ENCODE results near the gene NECAB2.

The NECAB2 gene

GRCh38 chr16:83967838-83968305, at the start of gene NECAB2:
NECAB2 (plus strand) TSS chr16:83968244; CDS start chr16:83968649, 405 bp downstream.
- no peaks in the 10 kb centered on the region for H3K9me3 ChIP-seq (ENCODE audit: control insufficient read depth, insufficient read depth, low read length)
- H3K36me3 ChIP-seq (ENCODE audit: control insufficient read depth, insufficient read depth, low read length): no peaks in the 10 kb centered on the region
- H3K27ac ChIP-seq (ENCODE audit: low read depth, low read length): no peak within 1 kb of the TSS
- H3K9ac ChIP-seq (ENCODE audit: low read depth, low read length): no peak within 1 kb of the TSS
- peak within 1 kb of the TSS; percentile 62 for H3K4me3 ChIP-seq (ENCODE audit: low read depth, low read length)
- peaks cover 6% of the 10 kb centered on the region; the same call in 1 of the 2 replicates for H3K4me1 ChIP-seq (ENCODE audit: control insufficient read depth, insufficient read depth, low read length)
- peaks cover 11% of the 10 kb centered on the region for H3K27me3 ChIP-seq (ENCODE audit: control insufficient read depth, insufficient read depth, low read length)

- Histone ChIP-seq H3K4me3 (ENCODE audit: low read depth, low read length) (no peak overlapping the region), H3K4me1 (ENCODE audit: control insufficient read depth, insufficient read depth, low read length) (no peaks in the 10 kb centered on the region), H3K27me3 (ENCODE audit: control insufficient read depth, insufficient read depth, low read length) (no peaks in the 10 kb centered on the region), H3K27ac (ENCODE audit: low read depth, low read length) (no peak overlapping the region), H3K9ac (ENCODE audit: low read depth, low read length) (no peak overlapping the region), H3K9me3 (ENCODE audit: control insufficient read depth, insufficient read depth, low read length) (peaks cover 3% of the 10 kb centered on the region; the same call in 1 of the 2 replicates), H3K36me3 (ENCODE audit: control insufficient read depth, insufficient read depth, low read length) (peaks cover 34% of the 10 kb centered on the region)
Measured at GRCh38 chr16:83920894-83921491, 47.1 kb upstream of the NECAB2 start.

- Histone ChIP-seq H3K9ac (ENCODE audit: low read depth, low read length) (no peak overlapping the region), H3K9me3 (ENCODE audit: control insufficient read depth, insufficient read depth, low read length) (no peaks in the 10 kb centered on the region; the same call in 1 of the 2 replicates), H3K36me3 (ENCODE audit: control insufficient read depth, insufficient read depth, low read length) (peaks cover 15% of the 10 kb centered on the region), H3K4me1 (ENCODE audit: control insufficient read depth, insufficient read depth, low read length) (0 out of 2 replicates have a peak, but pooled peaks cover 4% of the 10 kb centered on the region), H3K4me3 (ENCODE audit: low read depth, low read length) (no peak overlapping the region), H3K27ac (ENCODE audit: low read depth, low read length) (no peak overlapping the region), H3K27me3 (ENCODE audit: control insufficient read depth, insufficient read depth, low read length) (no peaks in the 10 kb centered on the region)
Measured at GRCh38 chr16:83923581-83924365, 44.3 kb upstream of the NECAB2 start.

- Histone ChIP-seq H3K9ac (ENCODE audit: low read depth, low read length) (no peak overlapping the region), H3K36me3 (ENCODE audit: control insufficient read depth, insufficient read depth, low read length) (peaks cover 6% of the 10 kb centered on the region), H3K4me3 (ENCODE audit: low read depth, low read length) (no peak overlapping the region), H3K27me3 (ENCODE audit: control insufficient read depth, insufficient read depth, low read length) (no peaks in the 10 kb centered on the region), H3K27ac (ENCODE audit: low read depth, low read length) (no peak overlapping the region), H3K4me1 (ENCODE audit: control insufficient read depth, insufficient read depth, low read length) (0 out of 2 replicates have a peak, but pooled peaks cover 4% of the 10 kb centered on the region), H3K9me3 (ENCODE audit: control insufficient read depth, insufficient read depth, low read length) (no peaks in the 10 kb centered on the region)
Measured at GRCh38 chr16:83924686-83925085, 43.4 kb upstream of the NECAB2 start.

GRCh38 chr16:83925095-83925905, 42.7 kb upstream of the NECAB2 start:
- Histone ChIP-seq H3K9me3 (ENCODE audit: control insufficient read depth, insufficient read depth, low read length) (no peaks in the 10 kb centered on the region), H3K4me3 (ENCODE audit: low read depth, low read length) (no peak overlapping the region), H3K27ac (ENCODE audit: low read depth, low read length) (no peak overlapping the region), H3K9ac (ENCODE audit: low read depth, low read length) (no peak overlapping the region), H3K4me1 (ENCODE audit: control insufficient read depth, insufficient read depth, low read length) (0 out of 2 replicates have a peak, but pooled peaks cover 4% of the 10 kb centered on the region), H3K36me3 (ENCODE audit: control insufficient read depth, insufficient read depth, low read length) (no peaks in the 10 kb centered on the region), H3K27me3 (ENCODE audit: control insufficient read depth, insufficient read depth, low read length) (no peaks in the 10 kb centered on the region)

GRCh38 chr16:83925957-83926725, 41.9 kb upstream of the NECAB2 start:
- H3K4me3 ChIP-seq (ENCODE audit: low read depth, low read length): no peak overlapping the region
- no peaks in the 10 kb centered on the region for H3K9me3 ChIP-seq (ENCODE audit: control insufficient read depth, insufficient read depth, low read length)
- H3K27me3 ChIP-seq (ENCODE audit: control insufficient read depth, insufficient read depth, low read length): no peaks in the 10 kb centered on the region
- H3K36me3 ChIP-seq (ENCODE audit: control insufficient read depth, insufficient read depth, low read length): no peaks in the 10 kb centered on the region
- 0 out of 2 replicates have a peak, but pooled peaks cover 4% of the 10 kb centered on the region for H3K4me1 ChIP-seq (ENCODE audit: control insufficient read depth, insufficient read depth, low read length)
- H3K9ac ChIP-seq (ENCODE audit: low read depth, low read length): no peak overlapping the region
- no peak overlapping the region for H3K27ac ChIP-seq (ENCODE audit: low read depth, low read length)

GRCh38 chr16:83926726-83927397, 41.2 kb upstream of the NECAB2 start:
- Histone ChIP-seq H3K27me3 (ENCODE audit: control insufficient read depth, insufficient read depth, low read length) (no peaks in the 10 kb centered on the region), H3K9me3 (ENCODE audit: control insufficient read depth, insufficient read depth, low read length) (no peaks in the 10 kb centered on the region), H3K36me3 (ENCODE audit: control insufficient read depth, insufficient read depth, low read length) (no peaks in the 10 kb centered on the region), H3K4me3 (ENCODE audit: low read depth, low read length) (peak overlapping the region; percentile 61), H3K27ac (ENCODE audit: low read depth, low read length) (peak overlapping the region; percentile 88), H3K4me1 (ENCODE audit: control insufficient read depth, insufficient read depth, low read length) (0 out of 2 replicates have a peak, but pooled peaks cover 4% of the 10 kb centered on the region), H3K9ac (ENCODE audit: low read depth, low read length) (peak overlapping the region; percentile 67)

- Histone ChIP-seq H3K27me3 (ENCODE audit: control insufficient read depth, insufficient read depth, low read length) (no peaks in the 10 kb centered on the region), H3K36me3 (ENCODE audit: control insufficient read depth, insufficient read depth, low read length) (no peaks in the 10 kb centered on the region)
Measured at GRCh38 chr16:83928341-83929055, 39.5 kb upstream of the NECAB2 start.

GRCh38 chr16:83929811-83930555, 38.1 kb upstream of the NECAB2 start:
- Histone ChIP-seq H3K36me3 (ENCODE audit: control insufficient read depth, insufficient read depth, low read length) (no peaks in the 10 kb centered on the region), H3K27ac (ENCODE audit: low read depth, low read length) (no peak overlapping the region), H3K9me3 (ENCODE audit: control insufficient read depth, insufficient read depth, low read length) (no peaks in the 10 kb centered on the region), H3K9ac (ENCODE audit: low read depth, low read length) (no peak overlapping the region), H3K4me1 (ENCODE audit: control insufficient read depth, insufficient read depth, low read length) (0 out of 2 replicates have a peak, but pooled peaks cover 4% of the 10 kb centered on the region), H3K27me3 (ENCODE audit: control insufficient read depth, insufficient read depth, low read length) (no peaks in the 10 kb centered on the region), H3K4me3 (ENCODE audit: low read depth, low read length) (no peak overlapping the region)

More at GRCh38 chr16:83928341-83929055, 39.5 kb upstream of the NECAB2 start:
- Histone ChIP-seq H3K9ac (ENCODE audit: low read depth, low read length) (no peak overlapping the region), H3K4me1 (ENCODE audit: control insufficient read depth, insufficient read depth, low read length) (0 out of 2 replicates have a peak, but pooled peaks cover 4% of the 10 kb centered on the region), H3K9me3 (ENCODE audit: control insufficient read depth, insufficient read depth, low read length) (no peaks in the 10 kb centered on the region), H3K4me3 (ENCODE audit: low read depth, low read length) (no peak overlapping the region), H3K27ac (ENCODE audit: low read depth, low read length) (no peak overlapping the region)
